ENCODE data around the gene PDCD2.

DNA sequence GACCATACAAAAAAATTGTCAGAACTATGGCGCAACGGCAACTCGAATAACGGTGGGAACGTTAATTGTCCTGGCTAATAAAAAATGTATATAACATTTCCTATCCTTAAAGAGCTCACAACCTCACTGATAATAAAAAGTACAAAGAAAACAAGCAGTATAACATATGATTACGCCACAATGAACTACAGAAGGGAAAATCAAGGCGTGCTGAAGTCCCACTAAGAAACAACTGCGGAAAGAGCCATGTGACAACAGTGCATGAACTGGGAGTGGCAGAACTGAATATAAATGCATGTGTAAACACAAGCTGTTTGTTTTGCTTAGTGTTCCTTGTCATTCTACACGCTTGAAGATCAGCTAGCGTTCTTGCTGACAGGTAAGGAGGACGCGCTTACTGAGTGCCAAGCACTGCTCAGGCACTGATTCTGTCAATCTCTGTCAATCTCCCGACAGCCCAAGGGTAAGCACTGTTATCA lies 30.9 kb downstream of the PDCD2 start:
- TF ChIP-seq, protein P1, sequence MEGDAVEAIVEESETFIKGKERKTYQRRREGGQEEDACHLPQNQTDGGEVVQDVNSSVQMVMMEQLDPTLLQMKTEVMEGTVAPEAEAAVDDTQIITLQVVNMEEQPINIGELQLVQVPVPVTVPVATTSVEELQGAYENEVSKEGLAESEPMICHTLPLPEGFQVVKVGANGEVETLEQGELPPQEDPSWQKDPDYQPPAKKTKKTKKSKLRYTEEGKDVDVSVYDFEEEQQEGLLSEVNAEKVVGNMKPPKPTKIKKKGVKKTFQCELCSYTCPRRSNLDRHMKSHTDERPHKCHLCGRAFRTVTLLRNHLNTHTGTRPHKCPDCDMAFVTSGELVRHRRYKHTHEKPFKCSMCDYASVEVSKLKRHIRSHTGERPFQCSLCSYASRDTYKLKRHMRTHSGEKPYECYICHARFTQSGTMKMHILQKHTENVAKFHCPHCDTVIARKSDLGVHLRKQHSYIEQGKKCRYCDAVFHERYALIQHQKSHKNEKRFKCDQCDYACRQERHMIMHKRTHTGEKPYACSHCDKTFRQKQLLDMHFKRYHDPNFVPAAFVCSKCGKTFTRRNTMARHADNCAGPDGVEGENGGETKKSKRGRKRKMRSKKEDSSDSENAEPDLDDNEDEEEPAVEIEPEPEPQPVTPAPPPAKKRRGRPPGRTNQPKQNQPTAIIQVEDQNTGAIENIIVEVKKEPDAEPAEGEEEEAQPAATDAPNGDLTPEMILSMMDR (conservative IDR thresholded peaks at IDR 0.05) = no peak
- TF ChIP-seq EZH2 (IDR thresholded peaks at IDR 0.05; ENCODE audit: low read depth) = no peak

Measured in PC-9 (cell line).